Glomerular endothelial cell (primary cell): Measurements from ENCODE around the gene RAP1GAP2. TPM values are rescaled to one million over a fixed set of nuclear protein-coding genes. Genes with fewer than 3 reads are reported as not detected.
"Not testable (repeated sequence)": the region's sequence is repeated elsewhere in the genome, so short reads cannot be mapped to it uniquely, and the experiment has no call there.

ENCODE experiments used
- DNase-seq: peaks from one replicate; pipeline ENCODE4 v3.0.0-alpha.2; 2011; ENCODE audit warnings: low read depth, low spot score; ENCODE audit errors: extremely low read depth
- total RNA-seq: library from RNA; depleted of rRNA; stranded (reverse); fragments of >200 nt; gene quantifications from 2 replicates; pipeline ENCODE4 v1.2.3, GENCODE V29; 2015

RAP1GAP2 gene
- total RNA-seq, 1 donor from 2014 or later, result 5.1 TPM

- DNase-seq, result no peak
Measured at GRCh38 chr17:3033741-3034577, 237.7 kb downstream of the RAP1GAP2 start.

GRCh38 chr17:3034578-3034920 lies 238.3 kb downstream of the RAP1GAP2 start:
- DNase-seq, result no peak

GRCh38 chr17:3035256-3035967 lies 239.2 kb downstream of the RAP1GAP2 start:
- no peak for DNase-seq

- no peak for DNase-seq
Measured at GRCh38 chr17:3035968-3036280, 239.7 kb downstream of the RAP1GAP2 start.

- no peak for DNase-seq
Measured at GRCh38 chr17:3036800-3037199, 240.6 kb downstream of the RAP1GAP2 start.

- no peak for DNase-seq
Measured at GRCh38 chr17:3037259-3037658, 241.0 kb downstream of the RAP1GAP2 start.

GRCh38 chr17:3038941-3039340 lies 242.7 kb downstream of the RAP1GAP2 start:
- DNase-seq, result no peak

GRCh38 chr17:3039736-3040135 lies 243.5 kb downstream of the RAP1GAP2 start:
- no peak for DNase-seq

GRCh38 chr17:3040882-3041281 lies 244.6 kb downstream of the RAP1GAP2 start:
- no peak for DNase-seq

- no peak for DNase-seq
Measured at GRCh38 chr17:3043737-3044365, 247.6 kb downstream of the RAP1GAP2 start.

- DNase-seq, result no peak
Measured at GRCh38 chr17:3046753-3047152, 250.5 kb downstream of the RAP1GAP2 start.

- DNase-seq, result peak; percentile 76
Measured at GRCh38 chr17:3048727-3049471, 252.7 kb downstream of the RAP1GAP2 start.

- DNase-seq, result no peak
Measured at GRCh38 chr17:3049705-3050295, 253.6 kb downstream of the RAP1GAP2 start.

GRCh38 chr17:3054868-3055267 lies 258.6 kb downstream of the RAP1GAP2 start:
- DNase-seq, result not testable (repeated sequence)

GRCh38 chr17:3062824-3063377 lies 266.7 kb downstream of the RAP1GAP2 start:
- DNase-seq, result not testable (repeated sequence)

GRCh38 chr17:3063507-3063906 lies 267.3 kb downstream of the RAP1GAP2 start, which contains the start of gene OR1D5:
OR1D5 (minus strand) TSS chr17:3063607; CDS start chr17:3063607, 0 bp downstream.
- DNase-seq, result not testable (repeated sequence)

GRCh38 chr17:3065192-3065591 lies 269.0 kb downstream of the RAP1GAP2 start:
- DNase-seq, result not testable (repeated sequence)

GRCh38 chr17:3073850-3074249 lies 277.6 kb downstream of the RAP1GAP2 start:
- not testable (repeated sequence) for DNase-seq
